GM12878 (cell line): ENCODE results near the gene MYCBP. TPM values are rescaled to one million over a fixed set of nuclear protein-coding genes. Genes with fewer than 3 reads are reported as not detected.

ENCODE experiments used
- ATAC-seq: fragments of 200-7000 bp; cut with Tn5 transposase; 3 replicates; pipeline ENCODE4 v1.9.1; 2020; ENCODE audit warnings: mild to moderate bottlenecking, moderate library complexity
- Bru-seq: library from RNA; stranded (reverse); fragments of 400-500 nt; gene quantifications from one replicate; lab custom pipeline; 2021; lab: Mats Ljungman, UMichigan
- BruChase-seq, 2 experiments: library from RNA; stranded (reverse); fragments of 400-500 nt; gene quantifications; one replicate each; lab custom pipeline; 2021; lab: Mats Ljungman, UMichigan
- BruUV-seq: library from RNA; stranded (reverse); fragments of 400-500 nt; replicated peaks from 2 replicates; lab custom pipeline; 2021; lab: Mats Ljungman, UMichigan
- CTCF ChIA-PET: fragments of 300-600 bp; sonication (Branson Sonifier 250); formaldehyde crosslinking; extraction: SDS; loops from one replicate; lab custom pipeline; 2021; ENCODE audit warnings: inconsistent platforms; lab: Yijun Ruan, JAX
- POLR2A ChIA-PET: fragments of 350-600 bp; formaldehyde crosslinking; extraction: SDS; loops from one replicate; lab custom pipeline; 2021; ENCODE audit warnings: inconsistent platforms; lab: Charles Lee
- RAD21 ChIA-PET: fragments of 300-600 bp; sonication (Branson Sonifier 250); formaldehyde crosslinking; loops from one replicate; lab custom pipeline; 2023; ENCODE audit warnings: antibody characterized with exemption; ENCODE audit not compliant: unreplicated experiment; lab: Charles Lee
- SMC1A ChIA-PET: fragments of 300-600 bp; sonication (Branson Sonifier 250); formaldehyde crosslinking; loops from one replicate; lab custom pipeline; 2023; ENCODE audit not compliant: unreplicated experiment, uncharacterized antibody; lab: Charles Lee
- DNase-seq: peaks from one replicate; pipeline ENCODE4 v3.0.0-alpha.2; 2011; ENCODE audit warnings: low read depth, low spot score
- FAIRE-seq: peaks from 3 replicates; lab custom pipeline; 2011; peaks lifted over from hg19 to GRCh38; lab: Jason Lieb, UNC
- H2AFZ ChIP-seq: 2 replicates; pipeline ENCODE4 v1.6.0; 2011; ENCODE audit warnings: low read depth, low read length, control low read depth; ENCODE audit not compliant: control insufficient read depth
- H3K27ac ChIP-seq: 2 replicates; pipeline ENCODE4 v1.5.1; 2011; ENCODE audit warnings: control low read depth; ENCODE audit not compliant: control insufficient read depth, insufficient read depth
- H3K27me3 ChIP-seq, 2 experiments: replicated peaks in 1 of 2; 2 replicates each; pipeline versions ENCODE4 v1.6.0 to v1.6.1; 2011; ENCODE audit warnings: low read length in 1 of 2; ENCODE audit not compliant: control insufficient read depth in 2 of 2, insufficient read depth in 2 of 2
- H3K36me3 ChIP-seq, 2 experiments: 2 replicates each; pipeline ENCODE4 v1.5.1; 2011; ENCODE audit warnings: low read length in 1 of 2; ENCODE audit not compliant: control insufficient read depth in 2 of 2, insufficient read depth in 2 of 2
- H3K4me1 ChIP-seq: 2 replicates; pipeline ENCODE4 v1.6.1; 2011; ENCODE audit warnings: mild to moderate bottlenecking, low read length, moderate library complexity, mixed read lengths; ENCODE audit not compliant: control insufficient read depth, insufficient read depth
- H3K4me2 ChIP-seq: 2 replicates; pipeline ENCODE4 v1.6.0; 2011; ENCODE audit warnings: control low read depth; ENCODE audit not compliant: control insufficient read depth, insufficient read depth
- H3K4me3 ChIP-seq: fragments of 200-600 bp; sonication (generic); 2 replicates; pipeline ENCODE4 v1.5.1; 2016
- H3K79me2 ChIP-seq: 2 replicates; pipeline ENCODE4 v1.6.0; 2011; ENCODE audit warnings: low read length; ENCODE audit not compliant: control insufficient read depth, insufficient read depth
- H3K9ac ChIP-seq: 2 replicates; pipeline ENCODE4 v1.8.0; 2011; ENCODE audit warnings: low read length, control low read depth, mixed read lengths; ENCODE audit not compliant: control insufficient read depth, insufficient read depth
- H3K9me3 ChIP-seq: replicated peaks from 3 replicates; pipeline ENCODE4 v1.5.1; 2011; ENCODE audit warnings: mild to moderate bottlenecking, low read length; ENCODE audit not compliant: control insufficient read depth, insufficient read depth
- H4K20me1 ChIP-seq: 2 replicates; pipeline ENCODE4 v1.6.0; 2011; ENCODE audit not compliant: control insufficient read depth, insufficient read depth
- BRCA1 ChIP-seq: IDR thresholded peaks from 2 replicates; pipeline ENCODE4 v1.6.1; 2011; ENCODE audit warnings: low read depth, low read length, improper control_type of control experiment
- CBFB ChIP-seq: IDR thresholded peaks from 2 replicates; pipeline ENCODE4 v1.6.1; 2016; ENCODE audit warnings: antibody characterized with exemption, low read depth
- POLR2AphosphoS2 ChIP-seq: IDR thresholded peaks from 2 replicates; pipeline ENCODE4 v1.6.1; 2011; ENCODE audit warnings: low read depth, mild to moderate bottlenecking, low read length, improper control_type of control experiment, moderate library complexity
- SPI1 ChIP-seq: IDR thresholded peaks from 2 replicates; pipeline ENCODE4 v1.6.1; 2011; ENCODE audit warnings: low read depth, mild to moderate bottlenecking, low read length, moderate library complexity, borderline replicate concordance; ENCODE audit not compliant: insufficient read depth
- SUZ12 ChIP-seq: fragments of 200-600 bp; sonication (generic); IDR thresholded peaks from one replicate; pipeline ENCODE4 v1.6.1; 2018; ENCODE audit warnings: antibody characterized with exemption, mild to moderate bottlenecking; ENCODE audit not compliant: unreplicated experiment
- TAF1 ChIP-seq: IDR thresholded peaks from 2 replicates; pipeline ENCODE4 v1.6.1; 2011; ENCODE audit warnings: mild to moderate bottlenecking, low read depth, low read length, borderline replicate concordance
- ZNF274 ChIP-seq: IDR thresholded peaks from one replicate; pipeline ENCODE4 v1.8.0; 2011; ENCODE audit not compliant: insufficient read length, insufficient read depth
- ZZZ3 ChIP-seq: IDR thresholded peaks from 2 replicates; pipeline ENCODE4 v1.6.1; 2011; ENCODE audit warnings: low read depth; ENCODE audit not compliant: control insufficient read depth, insufficient read length
- WGBS: methylation state at CpG from one replicate; pipeline ENCODE4 v1.1.6; 2016; ENCODE audit warnings: low lambda C conversion rate; ENCODE audit not compliant: insufficient replicate concordance, insufficient coverage; ENCODE audit errors: missing lambda C conversion rate; 5-methylcytosine and 5-hydroxymethylcytosine counted together
- in situ Hi-C: fragments of 300-500 bp; cut with MboI; formaldehyde crosslinking; loops from 9 replicates; pipeline ENCODE4 v1.14.3; 2018; ENCODE audit warnings: mixed read lengths
- intact Hi-C: fragments of 100-400 bp; cut with micrococcal nuclease; formaldehyde crosslinking; loops from one replicate; pipeline ENCODE4 v1.14.2; 2022; ENCODE audit not compliant: unreplicated experiment
- long read RNA-seq, 2 experiments: library from polyadenylated mRNA; unstranded; transcript quantifications; one replicate each; pipeline ENCODE4 v2.0.0, GENCODE V29; 2019 to 2020
- polyA minus RNA-seq, 3 experiments: library from RNA; depleted of rRNA, polyadenylated mRNA; stranded (reverse); fragments of >200 nt; gene quantifications; 2 replicates each; pipeline ENCODE4 v1.2.3, GENCODE V29; 2011
- polyA plus RNA-seq, 11 experiments: library from polyadenylated mRNA; depleted of rRNA in 4 of 11; unstranded in 6 of 11; stranded (reverse) in 5 of 11; fragments of >200 nt; fragmentation: Nextera tagmentation in 4 of 11; fragmentation: Illumina TruSeq in 1 of 11; extraction: Ambion mirVana in 4 of 11; extraction: Trizol in 1 of 11; gene quantifications; 1 replicate in 1 of 11; 2 replicates in 10 of 11; pipeline versions ENCODE4 v1.2.1 to v1.2.3, GENCODE V29; 2011 to 2016; ENCODE audit warnings: inconsistent platforms in 2 of 11, missing spikeins in 2 of 11, low read depth in 1 of 11
- total RNA-seq, 4 experiments: library from RNA; depleted of rRNA in 3 of 4; stranded (reverse); fragments of >200 nt in 3 of 4; fragmentation: Illumina TruSeq in 1 of 4; extraction: Trizol in 1 of 4; gene quantifications; 2 replicates each; pipeline versions ENCODE4 v1.2.1 to v1.2.3, GENCODE V29; 2013 to 2021
- TF ChIP-seq, protein P1 (sequence below): fragments of 450-650 bp; IDR thresholded peaks from 2 replicates; pipeline ENCODE4 v1.6.1; 2016; ENCODE audit warnings: mild to moderate bottlenecking, moderate library complexity, borderline replicate concordance

The MYCBP gene
- total RNA-seq (2013; cell fraction: nucleolus; rRNA removed), result 3.3 and 3.4 TPM in 2 replicates
- total RNA-seq (2014; rRNA removed) (26.1 and 30.1 TPM in 2 replicates), total RNA-seq (2014; rRNA removed; fragmentation: Illumina TruSeq; extraction: Trizol) (33.8 and 35.8 TPM in 2 replicates), total RNA-seq (2021) (45.2 and 49.9 TPM in 2 replicates), polyA plus RNA-seq (2011; rRNA removed) (31.7 and 54.6 TPM in 2 replicates), polyA plus RNA-seq (2014; fragmentation: Illumina TruSeq; extraction: Trizol) (40.9 and 45.5 TPM in 2 replicates), polyA plus RNA-seq (2014; fragmentation: Nextera tagmentation; extraction: Ambion mirVana) (100 to 1,000 TPM; 124 to 152 TPM), polyA plus RNA-seq (2014; rRNA removed) (20.9 and 29.2 TPM in 2 replicates), polyA plus RNA-seq (2016; fragmentation: Nextera tagmentation; extraction: Ambion mirVana) (100 to 1,000 TPM; 196 to 210 TPM), polyA minus RNA-seq (2011; rRNA and poly(A)+ RNA removed) (15.0 and 18.2 TPM in 2 replicates), Bru-seq, nascent RNA (percentile 58 among the genes with signal in this experiment), BruChase-seq, experiment 1, labeled RNA remaining after a 6-hour chase (percentile 89 among the genes with signal in this experiment), BruChase-seq, experiment 2, labeled RNA remaining after a 2-hour chase (percentile 79 among the genes with signal in this experiment)
- polyA plus RNA-seq (2011; ENCODE audit: low read depth), result 15.7 TPM
- polyA plus RNA-seq (2011; cell fraction: cytosol; rRNA removed), result 15.6 and 18.2 TPM in 2 replicates
- 8.6 and 9.2 TPM in 2 replicates for polyA plus RNA-seq (2011; cell fraction: nucleus; rRNA removed)
- 18.7 and 20.7 TPM in 2 replicates for polyA plus RNA-seq (2012)
- 6.8 and 7.2 TPM in 2 replicates for polyA minus RNA-seq (2011; cell fraction: cytosol; rRNA and poly(A)+ RNA removed)
- 1.5 and 2.6 TPM in 2 replicates for polyA minus RNA-seq (2011; cell fraction: nucleus; rRNA and poly(A)+ RNA removed)
- long read RNA-seq, experiment 1, transcript MYCBP-201 (5 exons, 2,818 nt), result major isoform, 40 of 44 reads
- long read RNA-seq, experiment 1, partial matches to known transcripts, result 1 of 44 reads
- long read RNA-seq, experiment 1, other reads (novel, unspliced or antisense), result 1 of 44 reads
- long read RNA-seq, experiment 2, transcript MYCBP-203 (4 exons, 750 nt), result minor isoform, 7 of 156 reads
- long read RNA-seq, experiment 2, transcript MYCBP-201 (5 exons, 2,818 nt), result major isoform, 129 of 156 reads
- long read RNA-seq, experiment 2, partial matches to known transcripts, result 5 of 156 reads
- long read RNA-seq, experiment 2, other reads (novel, unspliced or antisense), result 11 of 156 reads

- DNase-seq, result peak; percentile 92
- peak; percentile 99 for ATAC-seq
- ChIA-PET SMC1A (interaction anchor here (0.9 to 2.6 kb wide), 7 partner anchors 8 to 219 kb away, joined by 3 to 11 read pairs (median 5); partner anchors contain the start of genes GJA9 and NDUFS5), CTCF (interaction anchor here (1.2 to 1.4 kb wide), 2 partner anchors 13 to 16 kb away, joined by 3 to 4 read pairs; no protein-coding TSS in a partner anchor), POLR2A (interaction anchor here (0.5 to 3.7 kb wide), 5 partner anchors 13 to 193 kb away, joined by 3 to 14 read pairs (median 3); partner anchors contain the start of gene RRAGC), RAD21 (interaction anchor here (1.0 to 2.3 kb wide), 7 partner anchors 14 to 233 kb away, joined by 3 to 5 read pairs (median 4); partner anchors contain the start of genes NDUFS5 and RRAGC)
- peaks cover 23% of the 10 kb centered on the region for H3K79me2 ChIP-seq
- FAIRE-seq, result peak; percentile 92
- H3K36me3 ChIP-seq, result no peaks in the 10 kb centered on the region
- BruUV-seq, result TSS peak; percentile 76
- WGBS, result 2% methylated on average over 52 of the region's 69 CpGs
- peak within 1 kb of the TSS; percentile 82 for H3K4me3 ChIP-seq
- in situ Hi-C loops (no loop called here), intact Hi-C loops (loop anchor here (2.0 to 5.0 kb wide), 2 partner anchors 14 to 119 kb away; partner anchors contain the start of genes AKIRIN1 and RRAGC)
- no peaks in the 10 kb centered on the region for H4K20me1 ChIP-seq
- peak within 1 kb of the TSS; percentile 83 for H3K9ac ChIP-seq
- no peaks in the 10 kb centered on the region for H3K27me3 ChIP-seq
- H3K4me2 ChIP-seq, result peak within 1 kb of the TSS; percentile 97
- peak within 1 kb of the TSS; percentile 95 for H2AFZ ChIP-seq
- H3K9me3 ChIP-seq, result no peaks in the 10 kb centered on the region
- H3K4me1 ChIP-seq, result peaks cover 17% of the 10 kb centered on the region
- peak within 1 kb of the TSS; percentile 78 for H3K27ac ChIP-seq
- peak; percentile 83 for TF ChIP-seq POLR2AphosphoS2
- TF ChIP-seq, protein P1, sequence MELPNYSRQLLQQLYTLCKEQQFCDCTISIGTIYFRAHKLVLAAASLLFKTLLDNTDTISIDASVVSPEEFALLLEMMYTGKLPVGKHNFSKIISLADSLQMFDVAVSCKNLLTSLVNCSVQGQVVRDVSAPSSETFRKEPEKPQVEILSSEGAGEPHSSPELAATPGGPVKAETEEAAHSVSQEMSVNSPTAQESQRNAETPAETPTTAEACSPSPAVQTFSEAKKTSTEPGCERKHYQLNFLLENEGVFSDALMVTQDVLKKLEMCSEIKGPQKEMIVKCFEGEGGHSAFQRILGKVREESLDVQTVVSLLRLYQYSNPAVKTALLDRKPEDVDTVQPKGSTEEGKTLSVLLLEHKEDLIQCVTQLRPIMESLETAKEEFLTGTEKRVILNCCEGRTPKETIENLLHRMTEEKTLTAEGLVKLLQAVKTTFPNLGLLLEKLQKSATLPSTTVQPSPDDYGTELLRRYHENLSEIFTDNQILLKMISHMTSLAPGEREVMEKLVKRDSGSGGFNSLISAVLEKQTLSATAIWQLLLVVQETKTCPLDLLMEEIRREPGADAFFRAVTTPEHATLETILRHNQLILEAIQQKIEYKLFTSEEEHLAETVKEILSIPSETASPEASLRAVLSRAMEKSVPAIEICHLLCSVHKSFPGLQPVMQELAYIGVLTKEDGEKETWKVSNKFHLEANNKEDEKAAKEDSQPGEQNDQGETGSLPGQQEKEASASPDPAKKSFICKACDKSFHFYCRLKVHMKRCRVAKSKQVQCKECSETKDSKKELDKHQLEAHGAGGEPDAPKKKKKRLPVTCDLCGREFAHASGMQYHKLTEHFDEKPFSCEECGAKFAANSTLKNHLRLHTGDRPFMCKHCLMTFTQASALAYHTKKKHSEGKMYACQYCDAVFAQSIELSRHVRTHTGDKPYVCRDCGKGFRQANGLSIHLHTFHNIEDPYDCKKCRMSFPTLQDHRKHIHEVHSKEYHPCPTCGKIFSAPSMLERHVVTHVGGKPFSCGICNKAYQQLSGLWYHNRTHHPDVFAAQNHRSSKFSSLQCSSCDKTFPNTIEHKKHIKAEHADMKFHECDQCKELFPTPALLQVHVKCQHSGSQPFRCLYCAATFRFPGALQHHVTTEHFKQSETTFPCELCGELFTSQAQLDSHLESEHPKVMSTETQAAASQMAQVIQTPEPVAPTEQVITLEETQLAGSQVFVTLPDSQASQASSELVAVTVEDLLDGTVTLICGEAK, result peak; percentile 89
- 0 out of 2 replicates have a peak, but pooled peaks have one; percentile 40 for TF ChIP-seq SPI1
- no peak for TF ChIP-seq ZZZ3
- no peak for TF ChIP-seq BRCA1
- TF ChIP-seq SUZ12, result no peak
- TF ChIP-seq CBFB, result no peak
- TF ChIP-seq TAF1, result peak; percentile 58; the same call in 1 of the 2 replicates
- no peak for TF ChIP-seq ZNF274
These were observed at the start of gene MYCBP for GRCh38 chr1:38873027-38873969. Gene MYCBP (minus strand): TSS chr1:38873348. CDS start chr1:38873305, 43 bp downstream.
